ENCODE results near the gene CRHR1.

DNA sequence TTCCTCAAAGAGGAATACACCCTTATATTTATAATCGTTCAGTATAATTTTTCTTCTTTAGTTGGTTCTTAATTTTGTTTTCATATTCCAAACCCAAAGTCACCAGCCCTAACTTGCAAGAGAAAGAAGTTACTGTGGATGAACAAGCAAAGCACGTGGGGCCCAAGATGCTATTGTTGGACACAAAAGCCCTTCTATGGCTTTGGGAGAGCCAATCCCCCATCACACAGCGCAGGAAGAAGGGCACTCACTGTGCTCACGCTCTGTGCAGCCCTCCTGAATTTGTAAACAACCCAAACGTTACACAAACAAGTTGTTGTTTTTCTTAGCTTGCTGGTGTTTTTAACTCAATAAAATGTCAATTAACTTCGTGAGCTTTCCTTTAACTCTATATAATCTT lies 83.1 kb downstream of the CRHR1 start:
- TF ChIP-seq SIN3A (IDR thresholded peaks at IDR 0.05; ENCODE audit: borderline replicate concordance, insufficient read depth, low read length) (no peak), POLR2AphosphoS5 (IDR thresholded peaks at IDR 0.05; ENCODE audit: low read depth, low read length) (no peak), TAF1 (IDR thresholded peaks at IDR 0.05; ENCODE audit: borderline replicate concordance, insufficient read depth, low read length) (no peak), FOXP2 (optimal IDR thresholded peaks at IDR 0.05; ENCODE audit: borderline replicate concordance, extremely low read depth, extremely low read length, insufficient read depth) (no peak)
- TF ChIP-seq, protein P1, sequence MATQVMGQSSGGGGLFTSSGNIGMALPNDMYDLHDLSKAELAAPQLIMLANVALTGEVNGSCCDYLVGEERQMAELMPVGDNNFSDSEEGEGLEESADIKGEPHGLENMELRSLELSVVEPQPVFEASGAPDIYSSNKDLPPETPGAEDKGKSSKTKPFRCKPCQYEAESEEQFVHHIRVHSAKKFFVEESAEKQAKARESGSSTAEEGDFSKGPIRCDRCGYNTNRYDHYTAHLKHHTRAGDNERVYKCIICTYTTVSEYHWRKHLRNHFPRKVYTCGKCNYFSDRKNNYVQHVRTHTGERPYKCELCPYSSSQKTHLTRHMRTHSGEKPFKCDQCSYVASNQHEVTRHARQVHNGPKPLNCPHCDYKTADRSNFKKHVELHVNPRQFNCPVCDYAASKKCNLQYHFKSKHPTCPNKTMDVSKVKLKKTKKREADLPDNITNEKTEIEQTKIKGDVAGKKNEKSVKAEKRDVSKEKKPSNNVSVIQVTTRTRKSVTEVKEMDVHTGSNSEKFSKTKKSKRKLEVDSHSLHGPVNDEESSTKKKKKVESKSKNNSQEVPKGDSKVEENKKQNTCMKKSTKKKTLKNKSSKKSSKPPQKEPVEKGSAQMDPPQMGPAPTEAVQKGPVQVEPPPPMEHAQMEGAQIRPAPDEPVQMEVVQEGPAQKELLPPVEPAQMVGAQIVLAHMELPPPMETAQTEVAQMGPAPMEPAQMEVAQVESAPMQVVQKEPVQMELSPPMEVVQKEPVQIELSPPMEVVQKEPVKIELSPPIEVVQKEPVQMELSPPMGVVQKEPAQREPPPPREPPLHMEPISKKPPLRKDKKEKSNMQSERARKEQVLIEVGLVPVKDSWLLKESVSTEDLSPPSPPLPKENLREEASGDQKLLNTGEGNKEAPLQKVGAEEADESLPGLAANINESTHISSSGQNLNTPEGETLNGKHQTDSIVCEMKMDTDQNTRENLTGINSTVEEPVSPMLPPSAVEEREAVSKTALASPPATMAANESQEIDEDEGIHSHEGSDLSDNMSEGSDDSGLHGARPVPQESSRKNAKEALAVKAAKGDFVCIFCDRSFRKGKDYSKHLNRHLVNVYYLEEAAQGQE (IDR thresholded peaks at IDR 0.05; ENCODE audit: insufficient read depth in 1 of 2, low read depth in 2 of 2, low read length in 2 of 2): no peak

Measured in PFSK-1 (cell line).